HG03064 (cell line): Measurements from ENCODE around the gene MTTP.

Experiments used
- ATAC-seq: cut with Tn5 transposase; IDR thresholded peaks from one replicate; pipeline ENCODE4 v1.9.1; 2021; ENCODE audit warnings: low read depth; ENCODE audit not compliant: unreplicated experiment

Gene MTTP

DNA sequence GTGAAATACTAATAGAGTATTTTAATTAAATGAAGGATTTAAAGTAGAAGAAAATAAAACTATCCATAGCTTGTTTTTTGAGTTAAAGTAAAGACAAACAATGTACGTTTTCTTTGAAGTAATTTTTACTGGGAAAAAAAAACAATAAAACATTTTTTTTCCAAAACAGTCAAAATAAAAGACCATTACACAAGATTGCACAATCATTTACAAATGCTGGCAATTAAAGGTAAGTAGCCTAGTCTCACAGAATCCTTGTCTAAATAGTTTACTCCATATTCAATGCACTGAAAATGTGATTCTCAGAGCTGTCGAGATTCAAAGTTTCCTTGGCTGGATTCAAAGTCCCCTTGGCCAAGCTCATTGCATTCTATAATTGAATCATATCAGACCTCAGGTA, 61.8 kb downstream of the MTTP start:
- ATAC-seq: no peak

DNA sequence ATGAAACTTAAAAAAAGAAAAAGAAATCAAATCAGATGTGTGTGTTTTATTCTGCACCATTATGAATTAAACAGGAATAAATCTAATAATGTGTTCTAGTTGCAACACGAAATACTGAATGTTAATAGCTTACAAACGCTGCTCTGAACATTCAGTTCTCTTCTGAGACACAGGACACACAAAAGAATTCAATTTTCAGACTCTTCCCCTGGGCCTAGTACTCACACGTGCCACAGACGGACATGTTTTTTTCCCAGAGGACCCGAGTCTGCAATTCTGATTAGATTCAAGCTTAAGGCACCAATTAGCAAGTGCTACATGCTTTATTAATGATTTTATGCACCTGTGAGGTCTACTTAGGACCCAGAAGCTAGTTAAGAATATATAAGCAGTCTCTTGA, 62.5 kb downstream of the MTTP start:
- no peak for ATAC-seq

DNA sequence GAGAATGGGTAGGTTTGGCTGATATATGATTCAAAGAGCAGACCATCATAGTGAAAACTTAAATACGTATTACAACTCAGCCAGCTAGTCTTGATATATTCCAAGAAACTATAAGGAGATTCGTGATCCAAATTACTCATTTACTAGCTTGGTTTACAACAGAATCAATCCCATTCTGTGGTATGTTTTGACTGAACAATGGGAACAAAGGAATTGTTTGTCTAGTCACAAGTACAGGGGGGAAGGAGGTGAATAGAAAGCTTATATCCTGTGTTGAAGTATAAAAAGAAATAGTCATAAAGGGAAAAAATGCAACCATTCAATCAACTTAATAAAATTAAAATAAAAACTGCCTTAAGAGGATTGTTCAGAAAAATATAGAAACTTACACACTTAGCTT, 66.1 kb downstream of the MTTP start:
- ATAC-seq: no peak

DNA sequence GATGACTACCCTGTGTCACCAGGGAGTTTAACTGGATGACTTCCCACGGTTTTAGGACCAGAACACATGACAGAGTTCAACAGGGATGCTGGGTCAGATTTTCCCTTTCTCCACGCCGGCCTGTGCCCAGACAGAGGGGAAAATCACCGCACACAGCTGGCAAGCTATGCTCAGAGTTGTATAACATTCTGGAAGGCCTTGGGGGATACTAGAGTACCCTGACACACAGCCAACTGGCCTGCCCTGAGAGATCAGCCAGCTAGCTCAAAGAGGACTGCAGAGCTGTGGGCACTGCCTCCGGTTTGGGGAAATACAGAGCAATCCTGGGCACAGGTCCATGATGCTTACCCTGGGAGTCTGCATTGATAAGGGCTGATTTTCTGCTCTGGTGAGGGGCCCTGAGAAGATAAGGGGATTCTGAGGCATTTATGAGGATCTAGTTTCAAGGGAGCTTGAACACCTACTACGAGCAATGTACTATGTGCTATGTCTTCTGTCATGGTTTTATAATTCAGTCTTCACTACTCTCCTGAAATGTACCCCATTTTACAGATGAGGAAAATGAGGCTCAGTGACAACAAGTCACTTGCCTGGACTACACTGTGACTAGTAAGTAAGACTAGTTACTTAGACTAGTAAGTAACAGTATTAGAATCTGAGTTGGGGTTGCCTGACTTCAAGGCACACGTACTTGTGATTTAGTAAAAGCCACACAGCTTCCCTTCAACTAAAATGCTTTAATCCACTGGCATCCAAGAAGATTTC, 68.3 kb downstream of the MTTP start:
- no peak for ATAC-seq

DNA sequence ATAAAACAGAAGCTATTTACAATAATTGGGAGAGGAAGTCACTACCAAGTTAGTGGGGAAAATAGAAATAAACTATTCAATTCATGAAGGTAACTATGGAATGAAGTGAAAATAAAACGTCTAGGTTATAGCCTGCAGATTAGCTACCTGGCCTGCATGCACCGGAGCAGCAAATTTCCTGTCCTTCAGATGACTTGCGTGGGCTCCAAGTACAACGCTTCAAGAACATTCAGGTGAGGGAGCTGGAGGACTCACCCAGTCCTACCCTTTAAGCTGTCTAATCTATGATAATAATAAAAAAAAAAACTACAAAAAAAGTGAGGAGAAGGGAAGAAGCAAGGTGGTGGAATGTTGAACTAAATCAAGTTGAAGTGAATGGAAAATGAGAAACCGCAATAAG, 69.8 kb downstream of the MTTP start:
- no peak for ATAC-seq

DNA sequence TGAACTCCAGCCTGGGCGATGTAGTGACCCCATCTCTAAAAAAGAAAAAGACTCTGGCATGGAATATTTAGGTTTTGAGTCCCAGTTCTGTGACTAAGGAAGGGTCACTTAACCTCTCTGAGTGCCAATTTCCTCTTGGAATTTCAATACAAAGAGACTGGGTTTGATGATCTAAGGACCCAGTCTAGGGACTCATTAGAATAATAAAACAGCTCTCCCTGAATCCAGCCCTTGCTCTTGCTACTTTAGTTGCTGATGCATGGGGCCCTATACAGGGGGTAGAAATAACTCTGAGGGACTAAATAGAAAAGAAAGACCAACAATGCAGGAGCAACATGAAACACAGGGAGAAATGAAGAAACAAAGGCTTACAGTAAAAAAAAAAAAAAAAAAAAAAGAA, 70.4 kb downstream of the MTTP start:
- no peak for ATAC-seq

DNA sequence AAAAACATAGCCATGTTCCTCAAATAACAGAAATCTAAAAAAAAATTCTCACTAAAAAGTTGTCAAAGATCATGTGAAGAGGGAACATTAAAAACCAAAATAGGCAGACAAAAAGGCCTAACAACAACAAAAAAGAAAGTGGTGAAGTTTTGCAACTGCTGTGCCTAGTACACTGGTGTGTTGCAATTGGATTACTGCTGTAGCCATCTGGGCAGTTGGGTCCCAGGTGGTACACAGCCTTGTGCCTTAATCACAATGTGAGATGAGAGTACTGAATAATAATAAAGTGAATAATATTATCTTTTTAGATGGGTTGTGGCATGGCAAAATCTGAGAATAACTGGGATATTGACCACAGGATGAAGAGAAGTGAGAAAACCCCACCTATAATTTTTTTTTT, 71.0 kb downstream of the MTTP start:
- ATAC-seq: no peak

DNA sequence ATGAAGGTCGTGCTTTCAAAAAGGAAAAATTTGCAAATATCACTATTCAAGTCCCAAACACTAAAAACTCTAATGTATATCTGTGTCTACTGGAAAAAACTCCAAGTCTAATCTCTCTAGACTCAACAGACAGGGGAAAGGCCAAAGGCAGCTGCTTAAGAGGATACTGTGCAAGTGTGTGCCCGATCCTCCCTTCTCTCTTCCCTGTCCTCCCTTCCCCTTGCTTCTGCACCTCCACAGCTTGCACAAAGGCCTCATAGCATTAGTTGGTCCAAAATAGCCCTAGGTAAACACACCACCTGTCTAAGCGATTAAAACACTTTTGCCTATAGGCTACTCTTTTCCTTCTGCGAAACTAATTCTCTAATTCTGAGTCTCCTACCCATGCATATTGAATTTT, 72.4 kb downstream of the MTTP start:
- no peak for ATAC-seq

DNA sequence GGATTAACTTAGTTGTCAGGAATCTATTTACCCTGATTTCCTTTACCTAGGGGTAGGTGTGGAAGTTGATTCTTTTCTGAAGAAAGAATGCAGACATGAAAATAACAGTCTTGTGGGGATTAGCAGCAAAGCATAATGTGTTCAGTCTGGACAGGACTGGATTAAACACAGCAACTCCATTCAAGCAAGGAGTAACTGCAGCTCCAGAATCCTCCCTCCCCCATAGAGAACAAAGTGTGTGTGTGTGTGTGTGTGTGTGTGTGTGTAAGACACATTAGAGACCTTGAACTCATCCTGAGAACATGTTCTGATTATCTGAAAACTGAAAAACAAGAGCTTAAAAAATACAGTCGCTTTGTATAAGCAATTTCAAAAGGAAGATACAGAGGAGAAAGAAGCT, 73.7 kb downstream of the MTTP start:
- ATAC-seq: no peak

DNA sequence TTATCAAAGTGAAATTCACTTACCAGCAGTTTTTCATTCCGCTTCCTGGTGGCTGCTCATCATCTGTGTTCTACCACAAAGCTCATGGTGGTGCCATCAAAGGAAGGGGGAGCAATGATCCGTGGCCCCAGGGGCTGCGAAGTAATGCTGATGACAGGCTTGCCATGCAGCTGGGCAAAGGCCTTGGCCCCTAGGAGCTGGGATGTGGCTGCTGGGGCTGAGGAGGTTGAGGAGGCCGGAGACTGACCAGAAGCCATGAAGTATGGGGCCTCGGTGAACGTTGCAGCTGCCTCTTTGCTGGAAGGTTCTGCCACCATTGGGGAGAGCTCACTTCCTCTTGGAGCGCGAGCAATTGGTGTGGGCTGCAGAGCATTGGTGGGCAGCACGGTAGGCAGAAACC, 74.6 kb downstream of the MTTP start:
- ATAC-seq: no peak

DNA sequence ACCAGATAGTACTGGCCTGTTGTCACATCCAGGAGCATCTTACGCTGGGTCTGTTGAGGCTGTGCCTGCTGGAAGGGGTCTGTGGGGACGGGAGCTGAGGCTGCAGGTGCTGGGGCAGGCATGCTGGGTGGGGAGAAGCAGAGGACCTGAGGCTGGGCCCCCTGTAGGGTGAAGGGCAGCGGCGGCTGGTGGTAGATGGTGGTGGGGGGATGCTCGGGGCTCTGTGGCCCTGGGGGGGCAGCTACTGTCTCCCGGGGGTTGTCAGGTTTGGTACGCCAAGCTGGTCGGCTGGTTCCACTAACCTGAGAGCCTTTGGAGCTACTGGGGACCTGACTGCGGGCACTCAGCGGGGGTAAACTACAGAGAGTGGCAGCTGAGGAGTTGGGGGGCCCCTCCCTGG, 75.2 kb downstream of the MTTP start:
- no peak for ATAC-seq

DNA sequence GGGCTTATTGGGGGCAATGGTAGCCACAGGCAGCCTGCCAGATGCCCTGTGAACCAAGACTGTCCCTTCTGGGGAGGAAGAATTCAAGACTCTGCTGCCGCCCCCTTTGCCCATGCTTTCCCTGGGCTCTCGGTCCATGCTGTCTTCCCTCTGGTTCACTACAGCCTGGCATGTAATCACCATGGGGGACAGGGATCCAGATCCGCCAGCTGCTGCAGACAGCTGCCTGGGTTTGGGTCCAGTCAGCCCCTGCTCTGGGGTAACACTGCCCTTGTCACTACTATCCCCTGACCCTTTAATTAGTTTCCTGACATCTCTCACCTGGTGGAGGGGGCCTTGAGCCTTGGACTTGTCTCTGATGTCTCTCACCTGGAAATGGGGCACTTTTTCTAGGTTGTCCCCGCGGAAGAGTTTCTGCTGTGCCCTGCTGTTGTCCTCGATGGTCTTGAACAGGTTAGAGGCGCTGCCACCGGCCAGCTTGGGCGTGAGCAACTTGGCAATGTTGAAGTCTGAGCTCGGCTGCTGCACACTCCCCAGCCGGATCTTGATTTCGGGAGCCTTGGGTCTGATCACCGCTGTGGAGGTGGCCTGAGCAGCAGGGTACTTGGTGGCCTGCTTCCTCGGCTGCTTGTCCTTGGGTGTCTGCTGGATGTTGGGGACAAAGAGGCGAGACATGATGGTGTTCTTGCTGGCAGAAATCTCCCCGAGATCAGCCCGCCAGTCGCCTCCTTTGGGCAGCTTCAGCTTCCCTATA, 76.6 kb downstream of the MTTP start:
- ATAC-seq: no peak

DNA sequence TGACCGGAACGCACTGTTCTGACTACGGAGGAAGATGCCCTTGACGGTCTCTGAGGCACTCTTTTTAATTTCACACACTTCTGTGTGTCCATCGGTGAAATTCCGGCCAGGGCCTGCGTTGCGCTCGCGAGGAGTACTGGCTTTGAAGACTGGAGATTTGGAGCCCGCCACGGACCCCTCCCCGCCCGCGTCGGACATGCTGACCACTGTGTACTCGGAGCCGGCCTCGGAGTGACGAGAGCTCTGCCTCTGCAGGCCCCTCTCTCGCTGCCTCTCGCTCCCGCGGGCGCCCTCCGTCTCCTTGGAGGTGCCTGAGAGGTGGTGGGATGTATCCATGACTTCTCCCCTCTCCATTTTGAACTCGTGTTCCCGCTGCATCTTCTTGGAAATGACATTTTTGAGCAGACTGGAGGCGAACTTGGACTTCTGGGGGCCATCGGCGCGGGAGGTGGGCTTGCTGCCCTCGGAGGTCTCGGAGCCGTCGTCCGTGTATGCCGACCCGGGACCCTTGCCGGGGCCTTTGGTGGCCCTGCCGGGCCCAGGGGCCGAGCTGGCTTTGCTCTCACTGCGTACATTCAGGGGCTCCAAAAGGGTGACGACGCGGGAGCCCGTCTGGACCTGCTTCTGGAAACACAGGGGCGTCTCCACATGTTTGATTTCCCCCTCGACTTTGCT, 77.3 kb downstream of the MTTP start:
- ATAC-seq: no peak

DNA sequence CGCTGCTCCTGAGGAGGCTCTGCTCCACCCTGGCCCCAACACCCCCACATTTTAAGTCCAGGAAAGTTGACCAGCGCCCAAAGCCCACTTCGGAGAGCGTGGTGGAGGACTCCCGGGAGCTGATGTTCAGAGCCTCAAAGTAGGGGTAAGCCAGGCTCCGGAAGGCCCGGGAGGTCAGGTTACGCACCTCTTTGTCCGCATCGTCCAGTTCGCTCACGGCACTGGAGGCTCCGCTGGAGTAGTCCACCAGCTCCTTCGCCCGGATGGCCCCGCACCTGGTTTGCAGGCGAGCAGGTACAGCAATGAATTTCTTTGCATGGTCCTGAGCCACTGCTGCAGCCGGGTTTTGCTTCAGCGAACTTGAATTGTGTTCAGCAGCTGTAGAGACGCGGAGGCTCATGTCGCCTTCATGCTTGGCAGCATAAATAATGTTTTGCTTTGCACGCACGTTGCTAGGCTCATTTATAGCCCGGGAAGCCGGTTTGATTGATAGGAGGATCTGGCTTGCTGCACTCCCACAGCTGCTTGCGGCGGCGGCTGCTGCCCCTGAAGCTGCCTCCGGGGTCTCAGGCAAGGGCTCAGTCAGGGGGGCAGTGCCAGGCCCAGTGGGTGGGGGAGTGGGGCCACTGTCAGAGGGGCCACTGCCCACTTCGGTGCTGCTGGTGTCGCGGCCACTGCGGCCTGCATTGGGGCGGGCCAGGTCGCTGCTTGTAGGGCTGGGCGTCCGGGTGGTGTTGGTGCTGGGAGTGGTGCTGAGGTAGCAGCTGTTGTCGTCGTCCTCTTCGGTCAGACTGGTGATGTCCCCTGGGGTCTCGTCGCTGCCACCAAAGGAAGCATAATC, 78.2 kb downstream of the MTTP start:
- ATAC-seq: no peak

DNA sequence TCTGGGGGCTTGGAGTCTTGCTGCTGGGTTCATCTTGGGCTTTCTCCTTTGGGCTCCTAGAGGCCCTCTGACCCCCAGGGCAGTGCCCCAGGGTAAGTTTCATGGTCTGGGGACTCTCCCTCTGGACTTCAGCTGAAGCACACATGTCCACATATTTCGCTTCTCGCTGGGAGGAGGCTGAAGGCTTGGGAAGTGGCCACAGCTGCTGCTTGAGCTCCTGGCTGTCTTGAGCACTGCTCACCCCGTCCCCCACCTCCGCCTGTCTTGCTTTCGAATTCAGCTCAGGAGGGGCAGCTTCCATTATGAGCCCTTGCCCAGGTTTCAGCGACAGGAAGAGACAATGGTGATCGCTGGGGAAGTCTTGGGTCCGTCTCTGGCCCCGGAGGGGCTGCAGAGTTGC, 79.3 kb downstream of the MTTP start:
- ATAC-seq: no peak

DNA sequence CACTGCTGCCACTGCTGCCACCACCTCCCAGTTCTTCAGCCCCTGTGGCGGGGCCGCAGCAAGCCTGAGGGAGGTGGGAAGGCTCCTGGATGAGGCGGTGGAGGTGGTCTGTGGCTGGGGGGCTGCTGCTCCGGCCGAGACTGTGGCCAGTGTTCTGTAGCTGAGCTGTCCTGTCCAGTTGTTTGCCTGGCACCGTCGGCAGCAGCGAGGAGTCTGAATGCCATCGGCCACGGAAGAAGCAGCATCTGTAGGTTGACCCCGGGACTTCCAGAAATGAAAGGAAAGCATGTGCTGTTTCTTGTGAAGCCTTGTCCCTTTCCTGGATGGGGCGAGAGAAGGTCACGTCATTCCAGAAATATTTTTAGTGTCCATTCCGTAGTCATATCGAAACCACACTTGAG, 79.7 kb downstream of the MTTP start:
- no peak for ATAC-seq

DNA sequence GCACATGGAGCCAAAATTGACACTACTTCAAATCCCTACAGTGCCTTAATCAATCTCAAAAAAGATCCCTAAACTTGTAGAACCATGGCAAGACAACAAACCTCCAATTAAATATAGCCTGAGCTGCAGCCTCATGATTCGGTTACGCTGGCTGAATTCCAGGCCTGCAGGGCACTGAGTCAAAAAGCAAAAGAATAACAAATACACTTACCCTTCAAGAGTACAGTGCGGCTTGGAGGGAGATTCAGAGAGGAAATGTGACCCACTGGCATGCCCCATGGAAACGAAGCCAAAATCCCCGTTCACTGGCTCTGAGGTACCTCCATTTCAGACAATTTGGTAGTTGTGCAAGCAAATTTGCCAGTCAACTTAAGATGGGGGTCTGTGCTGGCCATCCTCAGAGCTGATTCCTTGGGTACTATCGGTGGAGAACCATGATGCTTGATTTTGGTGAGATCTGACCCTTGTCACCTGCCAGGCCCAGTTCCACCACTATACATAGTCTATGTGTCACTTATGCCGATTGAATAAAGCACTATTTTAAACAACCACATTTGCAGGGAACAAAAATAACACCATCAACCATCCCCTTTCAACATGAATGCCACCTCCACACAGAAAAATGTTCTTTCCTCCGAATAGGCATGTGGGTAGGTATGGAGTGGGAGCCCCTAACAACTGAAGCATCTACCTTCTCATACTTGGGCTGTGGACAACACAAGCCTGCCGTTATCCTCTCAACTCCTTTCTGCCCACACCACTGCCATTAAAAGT, 80.9 kb downstream of the MTTP start:
- no peak for ATAC-seq

DNA sequence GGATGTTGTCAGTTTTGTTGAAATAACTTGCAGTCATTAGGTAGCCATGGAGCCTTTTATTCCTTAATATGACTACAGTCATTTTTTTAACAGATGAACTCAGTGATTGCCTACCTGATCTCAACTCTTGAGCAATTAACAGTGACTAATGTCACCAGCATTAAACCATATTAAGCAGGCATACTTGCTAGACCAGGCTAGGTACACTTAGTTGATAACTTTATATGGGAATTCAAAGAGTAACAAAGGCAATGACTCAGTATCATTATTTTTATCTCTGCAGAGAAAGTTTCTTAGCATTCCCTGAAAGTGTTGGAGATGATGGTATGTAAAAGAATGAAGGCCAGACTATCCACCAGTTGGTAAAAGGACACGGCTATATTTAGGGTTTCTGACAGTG, 83.2 kb downstream of the MTTP start, which contains the start of gene C4orf54:
C4orf54 (minus strand) TSS at position 31 of the 400 bp plus-strand sequence. CDS start 3,180 bp downstream, outside the sequence.
- ATAC-seq: no peak

DNA sequence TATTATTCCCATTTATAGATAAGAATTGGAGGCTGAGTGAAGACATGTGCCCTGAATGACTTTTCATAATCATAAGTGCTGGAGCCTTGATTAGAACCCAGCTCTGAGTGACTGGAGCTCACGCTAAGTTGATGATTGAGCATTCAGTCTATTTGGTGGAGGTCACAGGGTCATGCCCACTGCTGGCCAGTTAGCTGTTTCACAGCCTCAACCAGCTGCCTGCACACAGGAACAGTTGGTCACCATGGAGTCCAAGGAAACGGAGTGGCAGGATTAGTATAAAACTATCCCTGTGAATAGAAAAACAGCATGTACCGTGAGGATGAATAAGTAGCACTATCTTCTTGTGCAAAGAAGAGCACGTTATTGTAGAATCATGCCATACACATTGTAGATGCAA, 84.0 kb downstream of the MTTP start:
- ATAC-seq: no peak

DNA sequence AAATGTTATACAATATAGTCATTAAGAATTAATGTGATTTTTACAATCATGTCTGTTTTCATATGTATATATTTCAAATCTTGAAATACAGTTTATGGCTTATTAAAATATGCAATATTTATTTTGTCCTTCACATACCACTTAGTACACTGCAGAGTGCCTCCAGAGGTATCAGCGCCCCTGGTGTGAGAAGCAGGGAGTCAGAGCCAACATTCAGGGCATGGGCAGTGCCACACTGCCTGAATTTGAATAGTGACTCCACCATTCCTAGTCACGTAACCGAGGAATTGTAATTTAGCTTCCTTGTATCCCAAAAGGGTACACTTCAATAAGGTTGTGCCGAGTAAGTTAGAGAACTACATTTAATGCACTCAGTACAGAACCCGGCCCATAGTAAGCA, 87.3 kb downstream of the MTTP start:
- no peak for ATAC-seq
